ENCODE measurements around the gene OTUB1.
"Not testable (repeated sequence)": the region's sequence is repeated elsewhere in the genome, so short reads cannot be mapped to it uniquely, and the experiment has no call there.

The OTUB1 gene

DNA sequence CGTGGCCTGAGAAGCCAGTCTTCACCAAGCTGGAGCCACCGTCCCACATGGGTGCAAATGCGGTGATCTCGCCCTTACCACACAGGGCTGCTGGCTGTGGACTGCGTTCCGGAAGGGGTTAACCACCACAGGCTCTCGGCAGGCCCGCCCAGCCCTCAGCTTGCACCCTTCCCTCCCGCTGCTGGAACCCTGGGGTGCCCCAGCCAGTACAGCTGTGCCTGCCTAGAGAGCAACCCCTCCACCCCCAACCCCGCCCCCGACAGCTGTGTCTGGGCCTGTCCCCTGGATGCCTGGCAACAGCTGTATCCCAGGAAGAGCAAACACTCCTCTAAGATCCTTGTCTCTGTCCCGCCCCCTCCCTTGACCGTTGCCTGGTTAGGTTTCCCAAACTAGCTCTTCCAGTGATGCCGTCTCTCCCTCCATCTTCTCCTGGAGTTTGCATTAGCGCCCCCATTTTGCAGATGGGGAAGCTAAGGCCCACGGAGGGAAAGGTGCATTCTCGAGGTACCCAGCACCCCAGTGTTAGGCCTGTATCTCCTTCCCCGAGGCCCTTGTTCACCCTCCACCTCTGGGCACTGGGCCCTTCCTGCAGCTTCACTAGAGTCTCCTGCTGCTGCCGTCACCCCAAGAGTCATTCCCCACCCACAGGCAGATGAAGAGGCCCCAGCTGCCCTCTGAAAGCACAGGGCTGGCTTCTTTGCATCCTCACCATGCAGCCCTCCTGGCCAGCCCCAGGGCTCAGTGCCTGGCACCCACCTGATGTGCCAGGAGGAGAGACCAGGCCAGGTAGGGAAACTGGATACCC is 24.4 kb upstream of the OTUB1 start:
- TF ChIP-seq, protein P1, sequence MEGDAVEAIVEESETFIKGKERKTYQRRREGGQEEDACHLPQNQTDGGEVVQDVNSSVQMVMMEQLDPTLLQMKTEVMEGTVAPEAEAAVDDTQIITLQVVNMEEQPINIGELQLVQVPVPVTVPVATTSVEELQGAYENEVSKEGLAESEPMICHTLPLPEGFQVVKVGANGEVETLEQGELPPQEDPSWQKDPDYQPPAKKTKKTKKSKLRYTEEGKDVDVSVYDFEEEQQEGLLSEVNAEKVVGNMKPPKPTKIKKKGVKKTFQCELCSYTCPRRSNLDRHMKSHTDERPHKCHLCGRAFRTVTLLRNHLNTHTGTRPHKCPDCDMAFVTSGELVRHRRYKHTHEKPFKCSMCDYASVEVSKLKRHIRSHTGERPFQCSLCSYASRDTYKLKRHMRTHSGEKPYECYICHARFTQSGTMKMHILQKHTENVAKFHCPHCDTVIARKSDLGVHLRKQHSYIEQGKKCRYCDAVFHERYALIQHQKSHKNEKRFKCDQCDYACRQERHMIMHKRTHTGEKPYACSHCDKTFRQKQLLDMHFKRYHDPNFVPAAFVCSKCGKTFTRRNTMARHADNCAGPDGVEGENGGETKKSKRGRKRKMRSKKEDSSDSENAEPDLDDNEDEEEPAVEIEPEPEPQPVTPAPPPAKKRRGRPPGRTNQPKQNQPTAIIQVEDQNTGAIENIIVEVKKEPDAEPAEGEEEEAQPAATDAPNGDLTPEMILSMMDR (IDR thresholded peaks at IDR 0.05; ENCODE audit: low read depth, low read length) = no peak

DNA sequence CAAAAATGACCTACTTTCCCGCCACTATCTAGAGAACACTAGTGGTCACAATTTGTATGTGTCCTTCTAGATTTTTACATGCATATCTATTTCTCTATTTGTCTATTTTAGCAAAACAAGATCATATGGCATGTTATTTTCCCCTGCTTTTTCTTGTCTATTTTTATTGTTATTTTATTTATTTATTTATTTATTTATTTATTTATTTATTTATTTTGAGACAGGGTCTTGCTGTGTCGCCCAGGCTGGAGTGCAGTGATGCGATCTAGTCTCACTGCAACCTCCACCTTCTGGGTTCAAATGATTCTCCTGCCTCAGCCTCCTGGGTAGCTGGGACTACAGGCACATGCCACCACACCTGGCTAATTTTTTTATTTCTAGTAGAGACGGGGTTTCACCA is 22.3 kb upstream of the OTUB1 start:
- DNase-seq (ENCODE audit: low read depth, low spot score); H3K4me3 ChIP-seq (ENCODE audit: low read depth, low read length); in situ Hi-C loops (cut with HindIII; ENCODE audit: low sequenced_read_pairs): not testable (repeated sequence)

More for the DNA sequence above, 24.4 kb upstream of the OTUB1 start:
- DNase-seq (ENCODE audit: low read depth, low spot score) = no peak
- H3K4me3 ChIP-seq (ENCODE audit: low read depth, low read length) = no peak overlapping the region
- in situ Hi-C loops (cut with HindIII; ENCODE audit: low sequenced_read_pairs) = no loop called here

DNA sequence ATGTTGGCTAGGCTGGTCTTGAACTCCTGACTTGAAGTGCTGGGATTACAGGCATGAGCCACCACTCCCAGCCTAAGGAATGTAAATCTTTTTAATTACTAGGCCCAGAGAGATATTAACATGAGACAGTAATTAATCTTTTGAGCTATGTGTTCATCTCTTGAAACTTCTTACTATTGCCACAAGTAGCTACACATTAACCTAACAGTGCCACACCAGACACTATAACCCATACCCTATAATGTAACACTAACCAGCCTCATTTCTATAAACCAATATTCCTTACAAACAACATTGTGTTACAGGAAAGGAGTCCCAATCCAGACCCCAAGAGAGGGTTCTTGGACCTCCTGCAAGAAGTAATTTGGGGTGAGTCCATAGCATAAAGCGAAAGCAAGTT is 19.8 kb upstream of the OTUB1 start:
- TF ChIP-seq, protein P1 (IDR thresholded peaks at IDR 0.05; ENCODE audit: low read depth, low read length) = no peak
- in situ Hi-C loops (cut with HindIII; ENCODE audit: low sequenced_read_pairs) = no loop called here
- no peak for DNase-seq (ENCODE audit: low read depth, low spot score)
- no peak overlapping the region for H3K4me3 ChIP-seq (ENCODE audit: low read depth, low read length)

DNA sequence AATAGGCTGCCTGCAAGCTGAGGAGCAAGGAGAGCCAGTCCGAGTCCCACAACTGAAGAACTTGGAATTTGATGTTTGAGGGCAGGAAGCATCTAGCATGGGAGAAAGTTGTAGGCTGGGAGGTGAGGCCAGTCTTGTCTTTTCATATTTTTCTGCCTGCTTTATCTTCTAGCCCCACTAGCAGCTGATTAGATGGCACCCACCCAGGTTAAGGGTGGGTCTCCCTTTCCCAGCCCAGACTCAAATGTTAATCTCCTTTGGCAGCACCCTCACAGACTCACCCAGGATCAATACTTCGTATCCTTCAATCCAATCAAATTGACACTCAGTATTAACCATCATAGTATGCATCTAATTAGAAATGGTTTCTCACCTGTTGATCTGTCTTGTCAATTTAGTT is 16.8 kb upstream of the OTUB1 start:
- TF ChIP-seq, protein P1 (IDR thresholded peaks at IDR 0.05; ENCODE audit: low read depth, low read length) = no peak
- no peak for DNase-seq (ENCODE audit: low read depth, low spot score)
- in situ Hi-C loops (cut with HindIII; ENCODE audit: low sequenced_read_pairs) = no loop called here
- no peak overlapping the region for H3K4me3 ChIP-seq (ENCODE audit: low read depth, low read length)

DNA sequence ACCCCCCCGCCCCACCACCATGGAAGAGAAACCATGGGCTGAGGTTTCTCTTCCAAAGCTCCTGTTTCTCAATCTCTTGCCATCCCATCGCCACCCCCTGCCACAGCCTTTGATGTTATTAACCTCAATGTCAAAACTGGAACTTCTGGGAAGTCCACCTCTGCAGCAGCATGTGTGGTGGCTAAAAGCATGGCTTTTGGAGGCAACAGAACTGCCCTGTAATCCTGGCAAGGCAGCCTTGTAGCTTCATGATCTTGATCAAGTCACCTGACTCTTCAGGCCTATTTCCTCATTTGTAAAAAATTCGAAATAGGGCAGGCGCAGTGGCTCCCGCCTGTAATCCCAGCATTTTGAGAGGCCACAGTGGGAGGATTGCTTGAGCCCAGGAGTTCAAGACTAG is 15.3 kb upstream of the OTUB1 start:
- DNase-seq (ENCODE audit: low read depth, low spot score) = no peak
- H3K4me3 ChIP-seq (ENCODE audit: low read depth, low read length) = no peak overlapping the region
- TF ChIP-seq, protein P1 (IDR thresholded peaks at IDR 0.05; ENCODE audit: low read depth, low read length) = no peak
- in situ Hi-C loops (cut with HindIII; ENCODE audit: low sequenced_read_pairs) = no loop called here

DNA sequence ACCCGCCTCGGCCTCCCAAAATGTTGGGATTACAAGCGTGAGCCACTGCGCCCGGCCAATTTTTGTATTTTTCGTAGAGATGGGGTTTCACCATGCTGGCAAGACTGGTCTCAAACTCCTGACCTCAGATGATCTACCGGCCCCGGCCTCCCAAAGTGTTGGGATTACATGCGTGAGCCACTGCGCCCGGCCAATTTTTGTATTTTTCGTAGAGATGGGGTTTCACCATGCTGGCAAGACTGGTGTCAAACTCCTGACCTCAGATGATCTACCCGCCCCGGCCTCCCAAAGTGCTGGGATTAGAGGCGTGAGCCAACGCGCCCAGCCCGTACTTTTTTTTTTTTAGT is 12.4 kb upstream of the OTUB1 start:
- DNase-seq (ENCODE audit: low read depth, low spot score); in situ Hi-C loops (cut with HindIII; ENCODE audit: low sequenced_read_pairs); H3K4me3 ChIP-seq (ENCODE audit: low read depth, low read length): not testable (repeated sequence)

DNA sequence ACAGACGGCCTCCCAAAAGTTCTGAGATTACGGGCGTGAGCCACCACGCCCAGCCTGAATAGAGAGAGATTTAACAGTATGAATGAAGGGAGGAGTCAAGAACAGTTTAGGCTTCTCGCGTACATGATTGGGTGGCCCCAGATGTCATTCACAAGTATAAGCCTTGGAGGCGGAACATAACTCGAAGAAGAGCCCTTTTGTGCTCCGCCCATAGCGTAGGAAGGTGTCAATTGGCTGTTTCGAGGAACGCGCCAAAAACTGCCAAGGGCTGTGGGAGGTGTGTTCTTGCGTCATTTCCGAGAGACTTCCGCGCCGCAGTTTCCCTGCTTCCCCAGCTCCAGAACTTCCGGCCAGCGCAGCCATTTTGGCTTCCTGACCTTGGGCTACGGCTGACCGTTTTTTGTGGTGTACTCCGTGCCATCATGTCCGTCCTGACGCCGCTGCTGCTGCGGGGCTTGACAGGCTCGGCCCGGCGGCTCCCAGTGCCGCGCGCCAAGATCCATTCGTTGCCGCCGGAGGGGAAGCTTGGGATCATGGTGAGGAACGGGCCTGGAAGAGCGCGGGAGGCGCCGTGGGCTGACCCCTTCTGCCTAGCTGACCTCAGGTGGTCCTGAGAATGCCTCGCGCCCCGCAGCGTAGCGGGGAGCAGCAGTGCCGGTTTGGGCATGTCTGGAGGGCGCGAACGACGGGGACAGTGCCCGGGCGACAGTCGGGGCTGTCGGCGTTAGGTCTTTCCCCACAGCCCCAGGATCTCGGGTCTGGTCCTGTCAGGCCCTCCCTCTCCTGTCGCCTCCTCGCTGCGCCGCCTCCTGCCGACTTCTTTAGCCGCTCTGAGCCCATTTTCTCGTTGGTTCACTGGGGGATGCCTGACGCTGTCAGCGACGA is 11.7 kb upstream of the OTUB1 start, which contains the start of gene COX8A:
Gene COX8A (plus strand): TSS at position 362 of the 885 bp plus-strand sequence. CDS start 61 bp downstream, at position 423.
- H3K4me3 ChIP-seq (ENCODE audit: low read depth, low read length) = peak within 1 kb of the TSS; percentile 96
- DNase-seq (ENCODE audit: low read depth, low spot score) = peak; percentile 100
- TF ChIP-seq, protein P1 (IDR thresholded peaks at IDR 0.05; ENCODE audit: low read depth, low read length) = peak; percentile 25
- in situ Hi-C loops (cut with HindIII; ENCODE audit: low sequenced_read_pairs) = no loop called here
